HuH-7.5 (cell line): ENCODE data around the gene KIAA1217.

ENCODE experiments used
- DNase-seq: peaks from one replicate; pipeline ENCODE4 v3.0.0; 2011; ENCODE audit warnings: low spot score

The KIAA1217 gene

GRCh38 chr10:24503461-24504320 is 294.8 kb downstream of the KIAA1217 start:
- DNase-seq, result peak; percentile 53

GRCh38 chr10:24505759-24506158 is 296.8 kb downstream of the KIAA1217 start:
- no peak for DNase-seq

GRCh38 chr10:24513155-24513554 is 304.2 kb downstream of the KIAA1217 start:
- DNase-seq, result no peak

- DNase-seq, result no peak
Observed at GRCh38 chr10:24515481-24515880, 306.5 kb downstream of the KIAA1217 start.

GRCh38 chr10:24518411-24518810 is 309.5 kb downstream of the KIAA1217 start:
- no peak for DNase-seq

- DNase-seq, result peak; percentile 62
Observed at GRCh38 chr10:24518981-24519597, 310.2 kb downstream of the KIAA1217 start.

GRCh38 chr10:24519950-24520349 is 311.0 kb downstream of the KIAA1217 start:
- no peak for DNase-seq

- no peak for DNase-seq
Observed at GRCh38 chr10:24524314-24524713, 315.4 kb downstream of the KIAA1217 start.

GRCh38 chr10:24526085-24526649 is 317.2 kb downstream of the KIAA1217 start:
- no peak for DNase-seq

GRCh38 chr10:24528946-24529345 is 320.0 kb downstream of the KIAA1217 start:
- no peak for DNase-seq

- no peak for DNase-seq
Observed at GRCh38 chr10:24531439-24531838, 322.5 kb downstream of the KIAA1217 start.

GRCh38 chr10:24533981-24534380 is 325.0 kb downstream of the KIAA1217 start:
- DNase-seq, result no peak

GRCh38 chr10:24536636-24537035 is 327.7 kb downstream of the KIAA1217 start:
- DNase-seq, result no peak

- peak; percentile 64 for DNase-seq
Observed at GRCh38 chr10:24541239-24541753, 332.4 kb downstream of the KIAA1217 start.

GRCh38 chr10:24542314-24543270 is 333.7 kb downstream of the KIAA1217 start:
- no peak for DNase-seq

GRCh38 chr10:24544776-24545175 is 335.8 kb downstream of the KIAA1217 start:
- DNase-seq, result no peak

GRCh38 chr10:24545585-24545984 is 336.6 kb downstream of the KIAA1217 start:
- no peak for DNase-seq

GRCh38 chr10:24550680-24551079 is 341.7 kb downstream of the KIAA1217 start:
- no peak for DNase-seq

- DNase-seq, result no peak
Observed at GRCh38 chr10:24551161-24551560, 342.2 kb downstream of the KIAA1217 start.

GRCh38 chr10:24552346-24553016 is 343.5 kb downstream of the KIAA1217 start:
- peak; percentile 23 for DNase-seq

- no peak for DNase-seq
Observed at GRCh38 chr10:24553051-24553612, 344.2 kb downstream of the KIAA1217 start.
